Measurements from ENCODE around the gene EXOSC5. TPM values are rescaled to one million over a fixed set of nuclear protein-coding genes. Genes with fewer than 3 reads are reported as not detected.

EXOSC5 gene
- polyA plus RNA-seq, 1 of the 3 experiments (the other 2 are of a cell fraction): 74.1 TPM

GRCh38 chr19:41431426-41432386, 34.5 kb upstream of the EXOSC5 start:
- H3K27ac ChIP-seq (ENCODE audit: low read depth in 2 of 2, low read length in 1 of 2): no peak overlapping the region
- H3F3A ChIP-seq (replicated peaks; ENCODE audit: insufficient read depth): peaks cover 6% of the 10 kb centered on the region
- H4K20me1 ChIP-seq (ENCODE audit: insufficient read depth): no peaks in the 10 kb centered on the region
- H3K9me2 ChIP-seq: no peaks in the 10 kb centered on the region
- no peak for DNase-seq
- no peaks in the 10 kb centered on the region for H3K27me3 ChIP-seq (ENCODE audit: insufficient read depth)
- no peak overlapping the region for H3K4me2 ChIP-seq
- H3K9me3 ChIP-seq: no peaks in the 10 kb centered on the region
- H3K79me2 ChIP-seq (ENCODE audit: insufficient read depth): no peaks in the 10 kb centered on the region
- POLR2A ChIA-PET: no interaction called here
- 89% methylated on average over 20 of the region's 23 CpGs for WGBS (ENCODE audit: low lambda C conversion rate)
- CTCF ChIA-PET: interaction anchor here (1.0 to 1.8 kb wide), 5 partner anchors 8 to 112 kb away, joined by 3 to 8 read pairs (median 3); partner anchors contain the start of gene DMAC2
- H3K9ac ChIP-seq: no peak overlapping the region
- H3K4me1 ChIP-seq (ENCODE audit: control insufficient read depth in 1 of 2, insufficient read depth in 2 of 2, low read depth in 1 of 2, low read length in 1 of 2): peaks cover 0 to 7% of the 10 kb centered on the region in 2 experiments; a peak in 1 of 4 replicates
- no peak overlapping the region; a peak in 1 of 4 replicates for H3K4me3 ChIP-seq (ENCODE audit: low read depth in 2 of 2, low read length in 1 of 2)
- TF ChIP-seq EP300 (IDR thresholded peaks at IDR 0.05; ENCODE audit: borderline replicate concordance in 1 of 2, low read depth in 1 of 2, low read length in 1 of 2) (no peak), USF1 (IDR thresholded peaks at IDR 0.05; ENCODE audit: borderline replicate concordance, low read depth) (no peak), RXRA (IDR thresholded peaks at IDR 0.05; ENCODE audit: borderline replicate concordance, low read depth) (no peak), RAD21 (IDR thresholded peaks at IDR 0.05; ENCODE audit: low read length) (peak; percentile 31; the same call in 1 of the 2 replicates), CTCF (IDR thresholded peaks at IDR 0.05) (peak; percentile 33)
- no peak overlapping the region for H2AFZ ChIP-seq (ENCODE audit: low read depth)
- peaks cover 4 to 9% of the 10 kb centered on the region in 2 experiments for H3K36me3 ChIP-seq (replicated peaks in 1 of 2; ENCODE audit: control insufficient read depth in 1 of 2, insufficient read depth in 2 of 2, low read length in 1 of 2)

- Histone ChIP-seq H3K4me1 (ENCODE audit: control insufficient read depth in 1 of 2, insufficient read depth in 2 of 2, low read depth in 1 of 2, low read length in 1 of 2) (peaks cover 0 to 7% of the 10 kb centered on the region in 2 experiments; a peak in 1 of 4 replicates), H4K20me1 (ENCODE audit: insufficient read depth) (no peaks in the 10 kb centered on the region), H3K9me3 (no peaks in the 10 kb centered on the region), H3K9ac (no peak overlapping the region), H3K79me2 (ENCODE audit: insufficient read depth) (no peaks in the 10 kb centered on the region), H3K36me3 (replicated peaks in 1 of 2; ENCODE audit: control insufficient read depth in 1 of 2, insufficient read depth in 2 of 2, low read length in 1 of 2) (peaks cover 4 to 9% of the 10 kb centered on the region in 2 experiments), H3K4me2 (no peak overlapping the region), H3K27ac (ENCODE audit: low read depth in 2 of 2, low read length in 1 of 2) (no peak overlapping the region), H3F3A (replicated peaks; ENCODE audit: insufficient read depth) (peaks cover 6% of the 10 kb centered on the region), H3K27me3 (ENCODE audit: insufficient read depth) (no peaks in the 10 kb centered on the region), H3K4me3 (ENCODE audit: low read depth in 2 of 2, low read length in 1 of 2) (no peak overlapping the region), H2AFZ (ENCODE audit: low read depth) (no peak overlapping the region), H3K9me2 (no peaks in the 10 kb centered on the region)
- ChIA-PET POLR2A (no interaction called here), CTCF (interaction anchor here (1.0 to 1.8 kb wide), 4 partner anchors 8 to 111 kb away, joined by 3 to 8 read pairs (median 3); partner anchors contain the start of gene DMAC2)
- WGBS (ENCODE audit: low lambda C conversion rate): 100% methylated on average over 3 of the region's 6 CpGs
- DNase-seq: no peak
- TF ChIP-seq GABPA (IDR thresholded peaks at IDR 0.05; ENCODE audit: low read depth) (no peak), MEF2A (IDR thresholded peaks at IDR 0.05; ENCODE audit: borderline replicate concordance, low read depth) (no peak), USF1 (IDR thresholded peaks at IDR 0.05; ENCODE audit: borderline replicate concordance, low read depth) (no peak), FOXJ3 (CRISPR knock-in tag; IDR thresholded peaks at IDR 0.05) (no peak), IRF3 (IDR thresholded peaks at IDR 0.05; ENCODE audit: low read depth, low read length) (no peak), NFIC (IDR thresholded peaks at IDR 0.05; ENCODE audit: borderline replicate concordance) (no peak), CHD2 (IDR thresholded peaks at IDR 0.05; ENCODE audit: low read length, partially characterized antibody) (no peak), JUND (IDR thresholded peaks at IDR 0.05) (no peak), MXI1 (IDR thresholded peaks at IDR 0.05; ENCODE audit: low read depth, low read length) (no peak), USF2 (IDR thresholded peaks at IDR 0.05; ENCODE audit: borderline replicate concordance, low read depth, low read length) (no peak), EZH2phosphoT487 (IDR thresholded peaks at IDR 0.05; ENCODE audit: borderline replicate concordance, low read depth) (no peak), RXRA (IDR thresholded peaks at IDR 0.05; ENCODE audit: borderline replicate concordance, low read depth) (no peak), CTCF (IDR thresholded peaks at IDR 0.05) (no peak), RAD21 (IDR thresholded peaks at IDR 0.05; ENCODE audit: low read length) (no peak), GATA2 (CRISPR knock-in tag; IDR thresholded peaks at IDR 0.05) (no peak)
These were observed 33.8 kb upstream of the EXOSC5 start for GRCh38 chr19:41430922-41431321.

All from SK-N-SH (cell line).